MCF 10A (cell line): ENCODE data around the gene DNAH10. TPM values are rescaled to one million over a fixed set of nuclear protein-coding genes. Genes with fewer than 3 reads are reported as not detected.
A peak's percentile ranks its signal among the peaks of the same experiment; 100 is the strongest.

Experiments
- BruUV-seq: library from RNA; stranded (reverse); fragments of 400-500 nt; replicated peaks from 2 replicates; lab custom pipeline; 2021; lab: Mats Ljungman, UMichigan
- CTCF ChIA-PET: fragments of 300-600 bp; sonication (Branson Sonifier 250); formaldehyde crosslinking; extraction: SDS; loops from one replicate; lab custom pipeline; 2021; ENCODE audit warnings: antibody characterized with exemption, inconsistent platforms; lab: Yijun Ruan, JAX
- POLR2A ChIA-PET: fragments of 300-600, 350-650 bp; sonication (Branson Sonifier 250); formaldehyde crosslinking; extraction: SDS; loops from one replicate; lab custom pipeline; 2020; ENCODE audit warnings: antibody characterized with exemption, inconsistent platforms; lab: Yijun Ruan, JAX
- DNase-seq: peaks from one replicate; pipeline ENCODE4 v3.0.0-alpha.2; 2018; ENCODE audit not compliant: unreplicated experiment
- H3K27ac Mint-ChIP-seq: one replicate; pipeline ENCODE4 v1.8.0; 2022; ENCODE audit warnings: mild to moderate bottlenecking, low read depth, mixed read lengths; ENCODE audit not compliant: unreplicated experiment
- H3K27me3 Mint-ChIP-seq: one replicate; pipeline ENCODE4 v1.8.0; 2022; ENCODE audit warnings: mixed read lengths; ENCODE audit not compliant: insufficient read depth, unreplicated experiment
- H3K36me3 Mint-ChIP-seq: one replicate; pipeline ENCODE4 v1.8.0; 2022; ENCODE audit warnings: mild to moderate bottlenecking, moderate library complexity, mixed read lengths; ENCODE audit not compliant: insufficient read depth, unreplicated experiment
- H3K4me1 Mint-ChIP-seq: one replicate; pipeline ENCODE4 v1.8.0; 2022; ENCODE audit warnings: mixed read lengths; ENCODE audit not compliant: insufficient read depth, unreplicated experiment
- H3K4me3 Mint-ChIP-seq: one replicate; pipeline ENCODE4 v1.8.0; 2022; ENCODE audit warnings: mild to moderate bottlenecking, moderate library complexity, mixed read lengths; ENCODE audit not compliant: unreplicated experiment
- H3K9me3 Mint-ChIP-seq: one replicate; pipeline ENCODE4 v1.8.0; 2022; ENCODE audit warnings: mixed read lengths; ENCODE audit not compliant: unreplicated experiment
- CTCF ChIP-seq: fragments of 200-600 bp; IDR thresholded peaks from one replicate; pipeline ENCODE4 v1.8.0; 2022; ENCODE audit warnings: antibody characterized with exemption, mild to moderate bottlenecking; ENCODE audit not compliant: unreplicated experiment
- intact Hi-C: fragments of 100-400 bp; cut with micrococcal nuclease; formaldehyde crosslinking; loops from 2 replicates; pipeline ENCODE4 v1.14.1; 2022
- total RNA-seq: library from RNA; stranded (reverse); gene quantifications from 2 replicates; pipeline ENCODE4 v1.2.3, GENCODE V29; 2022

DNAH10 gene
- total RNA-seq, 1 experiment from 2014 or later, result 0.21 TPM

DNA sequence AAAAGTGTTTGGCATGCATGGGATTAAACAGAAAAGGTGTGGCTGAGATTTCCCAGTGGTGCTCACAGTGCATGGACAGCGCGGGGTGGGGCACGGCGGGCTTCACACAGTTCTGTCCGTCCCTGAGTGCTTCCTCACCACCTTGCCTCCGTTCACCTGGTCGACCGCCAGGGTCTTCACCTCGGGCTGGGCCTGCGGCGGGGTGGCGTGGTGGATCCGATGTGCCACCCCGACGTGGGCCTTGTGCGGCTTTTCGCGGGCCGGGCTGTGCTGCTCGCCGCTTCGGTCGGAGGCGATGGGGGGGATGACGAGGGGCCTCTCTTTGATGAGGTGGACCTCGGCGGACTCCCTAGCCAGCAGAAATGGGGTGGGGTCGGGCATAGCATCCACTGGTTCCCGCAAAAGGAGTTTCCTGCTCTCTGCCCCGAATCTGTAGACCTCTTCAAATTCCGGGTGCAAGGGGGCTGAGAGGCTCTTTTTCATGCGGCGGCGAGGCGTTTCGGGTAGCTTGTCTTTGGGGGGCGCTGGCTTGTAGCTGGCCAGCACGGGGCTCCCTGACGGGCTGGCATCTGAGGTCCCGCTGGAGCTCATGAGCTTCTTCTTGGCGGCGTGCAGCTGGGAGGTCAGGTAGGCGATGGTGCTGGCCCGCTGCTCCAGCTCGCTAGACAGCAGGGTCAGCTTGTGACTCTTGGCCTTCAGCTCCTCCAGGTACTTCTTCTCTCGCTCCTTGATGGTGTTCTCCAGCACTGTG, 175.0 kb downstream of the DNAH10 start:
- Mint-ChIP-seq H3K4me3 (no peak overlapping the region), H3K27me3 (no peaks in the 10 kb centered on the region), H3K27ac (no peak overlapping the region), H3K36me3 (peaks cover 7% of the 10 kb centered on the region), H3K9me3 (no peaks in the 10 kb centered on the region), H3K4me1 (no peaks in the 10 kb centered on the region)
- ChIA-PET CTCF (no interaction called here), POLR2A (interaction anchor here (0.5 kb wide), 1 partner anchor 353 kb away, joined by 5 read pairs; no protein-coding TSS in a partner anchor)
- intact Hi-C loops, result no loop called here
- no peak for TF ChIP-seq CTCF
- no peak for DNase-seq
- BruUV-seq, result no TSS peak

GRCh38 chr12:123937707-123938591, 175.8 kb downstream of the DNAH10 start:
- H3K27ac Mint-ChIP-seq, result no peak overlapping the region
- H3K27me3 Mint-ChIP-seq, result no peaks in the 10 kb centered on the region
- POLR2A ChIA-PET, result interaction anchor here (0.7 kb wide), 1 partner anchor 34 kb away, joined by 3 read pairs; no protein-coding TSS in a partner anchor
- no TSS peak for BruUV-seq
- intact Hi-C loops, result no loop called here
- H3K4me3 Mint-ChIP-seq, result no peak overlapping the region
- H3K9me3 Mint-ChIP-seq, result no peaks in the 10 kb centered on the region
- H3K4me1 Mint-ChIP-seq, result peaks cover 6% of the 10 kb centered on the region
- H3K36me3 Mint-ChIP-seq, result peaks cover 7% of the 10 kb centered on the region
- CTCF ChIA-PET, result no interaction called here
- no peak for TF ChIP-seq CTCF
- DNase-seq, result no peak

DNA sequence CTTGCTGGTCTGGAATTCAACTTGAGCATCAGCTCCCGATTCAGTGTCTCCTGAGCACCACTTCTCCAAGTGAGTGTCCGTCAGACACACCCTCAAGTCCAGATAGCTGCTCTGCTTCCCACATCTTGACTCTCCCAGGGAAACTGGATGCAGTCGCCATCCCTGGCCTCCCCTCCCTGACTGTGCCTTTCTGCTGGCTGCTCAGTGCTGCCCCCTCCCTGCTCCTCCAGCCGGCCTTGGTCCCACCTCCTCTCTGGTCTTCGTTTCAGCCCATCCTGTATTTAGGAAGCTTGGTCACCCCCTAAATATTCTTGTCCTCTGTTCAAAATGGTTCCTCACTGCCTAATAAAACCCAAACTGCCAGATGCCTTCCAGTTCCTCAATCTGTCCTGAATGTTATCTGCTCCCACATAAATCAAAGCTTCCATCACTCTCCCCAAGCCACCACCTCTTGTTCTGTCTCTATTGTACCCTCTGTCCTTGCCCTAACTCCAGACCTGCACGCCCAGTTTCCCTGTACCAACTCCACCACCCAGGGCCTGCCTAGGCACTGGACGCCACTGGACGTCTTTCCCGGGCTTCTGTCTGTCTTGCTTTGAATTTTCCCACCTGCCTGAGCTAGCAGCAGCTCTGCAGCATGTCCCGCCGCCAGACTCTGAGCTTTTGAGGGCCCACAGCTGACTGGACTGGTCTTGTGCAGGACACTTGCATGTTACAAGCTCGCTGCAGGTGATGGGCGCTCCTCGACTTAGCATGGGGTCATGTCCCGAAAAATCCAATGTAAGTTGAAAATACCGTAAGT, 176.8 kb downstream of the DNAH10 start:
- ChIA-PET POLR2A (interaction anchor here (0.7 kb wide), 1 partner anchor 33 kb away, joined by 3 read pairs; no protein-coding TSS in a partner anchor), CTCF (interaction anchor here (0.6 to 1.0 kb wide), 3 partner anchors 13 to 962 kb away, joined by 3 to 4 read pairs (median 3); no protein-coding TSS in a partner anchor)
- intact Hi-C loops, result no loop called here
- H3K9me3 Mint-ChIP-seq, result no peaks in the 10 kb centered on the region
- H3K27ac Mint-ChIP-seq, result no peak overlapping the region
- no peak for DNase-seq
- TF ChIP-seq CTCF, result peak; percentile 9
- peaks cover 6% of the 10 kb centered on the region for H3K4me1 Mint-ChIP-seq
- BruUV-seq, result no TSS peak
- H3K27me3 Mint-ChIP-seq, result no peaks in the 10 kb centered on the region
- H3K4me3 Mint-ChIP-seq, result no peak overlapping the region
- peaks cover 7% of the 10 kb centered on the region for H3K36me3 Mint-ChIP-seq
